Neural progenitor cell (in vitro differentiated cells): Measurements from ENCODE around the gene CDC23.

Source experiments
- EZH2 ChIP-seq: fragments of 200-600 bp; sonication (generic); IDR thresholded peaks from 2 replicates; pipeline ENCODE4 v1.6.1; 2017; ENCODE audit warnings: antibody characterized with exemption, mild to moderate bottlenecking, moderate library complexity
- TF ChIP-seq, protein P1 (sequence below): fragments of 200-600 bp; sonication (generic); IDR thresholded peaks from 2 replicates; pipeline ENCODE4 v1.5.1; 2017; ENCODE audit warnings: antibody characterized with exemption, mild to moderate bottlenecking

DNA sequence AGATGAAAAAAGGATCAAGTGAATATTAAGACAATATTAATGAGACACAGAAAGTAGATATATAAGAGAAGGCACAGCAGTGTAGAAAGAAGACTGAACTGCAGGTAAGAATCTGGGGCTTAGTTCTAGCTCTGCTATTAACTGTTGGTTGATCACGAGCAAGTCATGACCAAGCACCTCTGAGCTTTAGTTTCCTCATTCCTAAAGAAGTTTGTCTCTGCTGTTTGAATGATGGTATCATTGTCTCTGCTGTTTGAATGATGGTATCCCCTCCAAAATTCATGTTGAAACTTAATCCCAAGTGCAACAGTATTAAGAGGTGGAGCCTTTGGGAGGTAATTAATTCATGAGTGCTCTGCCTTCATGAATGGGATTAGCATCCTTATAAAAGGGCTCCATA is 71.4 kb downstream of the CDC23 start:
- TF ChIP-seq, protein P1, sequence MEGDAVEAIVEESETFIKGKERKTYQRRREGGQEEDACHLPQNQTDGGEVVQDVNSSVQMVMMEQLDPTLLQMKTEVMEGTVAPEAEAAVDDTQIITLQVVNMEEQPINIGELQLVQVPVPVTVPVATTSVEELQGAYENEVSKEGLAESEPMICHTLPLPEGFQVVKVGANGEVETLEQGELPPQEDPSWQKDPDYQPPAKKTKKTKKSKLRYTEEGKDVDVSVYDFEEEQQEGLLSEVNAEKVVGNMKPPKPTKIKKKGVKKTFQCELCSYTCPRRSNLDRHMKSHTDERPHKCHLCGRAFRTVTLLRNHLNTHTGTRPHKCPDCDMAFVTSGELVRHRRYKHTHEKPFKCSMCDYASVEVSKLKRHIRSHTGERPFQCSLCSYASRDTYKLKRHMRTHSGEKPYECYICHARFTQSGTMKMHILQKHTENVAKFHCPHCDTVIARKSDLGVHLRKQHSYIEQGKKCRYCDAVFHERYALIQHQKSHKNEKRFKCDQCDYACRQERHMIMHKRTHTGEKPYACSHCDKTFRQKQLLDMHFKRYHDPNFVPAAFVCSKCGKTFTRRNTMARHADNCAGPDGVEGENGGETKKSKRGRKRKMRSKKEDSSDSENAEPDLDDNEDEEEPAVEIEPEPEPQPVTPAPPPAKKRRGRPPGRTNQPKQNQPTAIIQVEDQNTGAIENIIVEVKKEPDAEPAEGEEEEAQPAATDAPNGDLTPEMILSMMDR, result no peak
- TF ChIP-seq EZH2, result no peak
